ENCODE results near the gene RAVER1. TPM values are rescaled to one million over a fixed set of nuclear protein-coding genes. Genes with fewer than 3 reads are reported as not detected.

RAVER1 gene
- total RNA-seq, 1 experiment from 2014 or later = 55.6 TPM

- no peak for ATAC-seq
- intact Hi-C loops (cut with micrococcal nuclease; ENCODE audit: unreplicated experiment) = no loop called here
- TF ChIP-seq TCF7L2 (IDR thresholded peaks at IDR 0.05; ENCODE audit: low read depth, low read length) = no peak
- in situ Hi-C loops (cut with HindIII; ENCODE audit: low pct_unique_long_range_greater_than_20kb, low sequenced_read_pairs) = no loop called here
- BruUV-seq (replicated peaks) = TSS peak; percentile 92
- DNase-seq (ENCODE audit: low read depth, low spot score) = no peak
- H3K27ac ChIP-seq (ENCODE audit: low read length) = peak overlapping the region; percentile 87
- peaks cover 10% of the 10 kb centered on the region for H3K4me1 ChIP-seq (ENCODE audit: control insufficient read depth, insufficient read depth, low read length)
- no peaks in the 10 kb centered on the region for H3K9me3 ChIP-seq (ENCODE audit: control insufficient read depth, insufficient read depth, low read depth, low read length)
- ChIA-PET CTCF (no interaction called here), POLR2A (interaction anchor here (0.7 kb wide), 1 partner anchor 34 kb away, joined by 6 read pairs; no protein-coding TSS in a partner anchor)
- no peaks in the 10 kb centered on the region for H3K27me3 ChIP-seq (ENCODE audit: control insufficient read depth, insufficient read depth, low read length)
- H3K4me3 ChIP-seq (ENCODE audit: low read depth in 2 of 2, low read length in 2 of 2) = peak overlapping the region; percentile 78 to 86
- H3K36me3 ChIP-seq (ENCODE audit: control insufficient read depth, insufficient read depth, low read length) = peaks cover 12% of the 10 kb centered on the region
Observed at GRCh38 chr19:10332158-10332964, 968 bp downstream of the RAVER1 start.

GRCh38 chr19:10329555-10329954, 3.8 kb downstream of the RAVER1 start:
- Histone ChIP-seq H3K27me3 (ENCODE audit: control insufficient read depth, insufficient read depth, low read length) (no peaks in the 10 kb centered on the region), H3K36me3 (ENCODE audit: control insufficient read depth, insufficient read depth, low read length) (peaks cover 12% of the 10 kb centered on the region), H3K4me1 (ENCODE audit: control insufficient read depth, insufficient read depth, low read length) (peaks cover 5% of the 10 kb centered on the region; the same call in 1 of the 2 replicates), H3K4me3 (ENCODE audit: low read depth in 2 of 2, low read length in 2 of 2) (no peak overlapping the region), H3K9me3 (ENCODE audit: control insufficient read depth, insufficient read depth, low read depth, low read length) (no peaks in the 10 kb centered on the region), H3K27ac (ENCODE audit: low read length) (no peak overlapping the region)
- CTCF ChIA-PET = no interaction called here
- ATAC-seq (no peak), DNase-seq (ENCODE audit: low read depth, low spot score) (no peak)
- intact Hi-C loops (cut with micrococcal nuclease; ENCODE audit: unreplicated experiment) = no loop called here
- no TSS peak for BruUV-seq (replicated peaks)
- in situ Hi-C loops (cut with HindIII; ENCODE audit: low pct_unique_long_range_greater_than_20kb, low sequenced_read_pairs) = no loop called here
- TF ChIP-seq TCF7L2 (IDR thresholded peaks at IDR 0.05; ENCODE audit: low read depth, low read length) = no peak
- TF ChIP-seq CTCF (IDR thresholded peaks at IDR 0.05) = no peak
- no peak for TF ChIP-seq SIN3A (IDR thresholded peaks at IDR 0.05; ENCODE audit: borderline replicate concordance, insufficient read depth, low read depth, low read length)
- TF ChIP-seq POLR2AphosphoS5 (IDR thresholded peaks at IDR 0.05; ENCODE audit: low read depth, low read length) = no peak
- no peak for TF ChIP-seq REST (IDR thresholded peaks at IDR 0.05; ENCODE audit: insufficient read depth in 1 of 2, low read depth in 2 of 2, low read length in 1 of 2)
- POLR2A ChIA-PET = no interaction called here

All from Panc1 (cell line).